ENCODE results near the gene NEBL.

DNA sequence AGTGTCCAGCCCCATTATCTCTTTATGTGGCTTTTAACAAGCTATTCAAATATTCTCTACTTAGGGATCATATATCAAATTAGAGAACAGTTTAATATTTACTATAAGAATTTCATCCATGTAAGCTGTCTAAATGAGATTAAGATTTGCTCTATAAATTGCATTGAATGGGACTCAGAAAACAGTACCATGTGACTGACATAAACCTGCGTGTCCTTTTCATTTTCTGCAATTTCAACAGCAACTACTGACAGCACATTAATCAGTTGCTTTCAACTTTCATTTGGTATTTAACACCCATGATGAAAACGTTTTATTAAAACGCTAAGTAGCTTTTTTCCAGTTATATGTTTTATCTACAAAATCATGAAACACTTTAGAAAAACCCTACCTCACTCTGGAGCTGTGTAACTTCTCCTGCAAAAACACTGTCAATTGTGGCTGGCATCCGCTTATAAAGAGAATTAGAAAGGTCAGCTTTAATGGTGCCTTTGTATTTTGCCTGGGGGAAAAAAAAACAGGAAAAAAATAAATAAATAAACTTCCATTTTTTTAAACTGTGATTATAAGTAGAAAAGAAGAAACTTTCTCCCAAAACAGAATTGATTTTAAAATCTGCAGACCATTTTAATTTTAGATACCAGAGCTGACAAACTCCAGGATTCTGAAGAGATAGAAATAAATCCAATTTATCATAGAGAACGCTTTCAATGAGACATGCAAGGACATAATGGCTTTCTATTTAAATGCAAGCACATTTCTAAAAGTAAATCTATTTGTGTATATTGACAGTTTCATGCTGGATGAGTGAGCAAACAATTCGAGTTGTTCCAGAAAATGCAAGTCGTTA, 9.2 kb downstream of the NEBL start:
- TF ChIP-seq, protein P1, sequence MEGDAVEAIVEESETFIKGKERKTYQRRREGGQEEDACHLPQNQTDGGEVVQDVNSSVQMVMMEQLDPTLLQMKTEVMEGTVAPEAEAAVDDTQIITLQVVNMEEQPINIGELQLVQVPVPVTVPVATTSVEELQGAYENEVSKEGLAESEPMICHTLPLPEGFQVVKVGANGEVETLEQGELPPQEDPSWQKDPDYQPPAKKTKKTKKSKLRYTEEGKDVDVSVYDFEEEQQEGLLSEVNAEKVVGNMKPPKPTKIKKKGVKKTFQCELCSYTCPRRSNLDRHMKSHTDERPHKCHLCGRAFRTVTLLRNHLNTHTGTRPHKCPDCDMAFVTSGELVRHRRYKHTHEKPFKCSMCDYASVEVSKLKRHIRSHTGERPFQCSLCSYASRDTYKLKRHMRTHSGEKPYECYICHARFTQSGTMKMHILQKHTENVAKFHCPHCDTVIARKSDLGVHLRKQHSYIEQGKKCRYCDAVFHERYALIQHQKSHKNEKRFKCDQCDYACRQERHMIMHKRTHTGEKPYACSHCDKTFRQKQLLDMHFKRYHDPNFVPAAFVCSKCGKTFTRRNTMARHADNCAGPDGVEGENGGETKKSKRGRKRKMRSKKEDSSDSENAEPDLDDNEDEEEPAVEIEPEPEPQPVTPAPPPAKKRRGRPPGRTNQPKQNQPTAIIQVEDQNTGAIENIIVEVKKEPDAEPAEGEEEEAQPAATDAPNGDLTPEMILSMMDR (IDR thresholded peaks at IDR 0.05) = no peak
- no peak for TF ChIP-seq POLR2A (IDR thresholded peaks at IDR 0.05)
